AG20443 (cell line): ENCODE data around the gene VSIG10.
"Not testable (repeated sequence)": the region's sequence is repeated elsewhere in the genome, so short reads cannot be mapped to it uniquely, and the experiment has no call there.

ENCODE experiments used
- DNase-seq: peaks from one replicate; pipeline ENCODE4 v3.0.0; 2012; ENCODE audit warnings: low spot score, mixed read lengths

The VSIG10 gene

GRCh38 chr12:118032188-118032587 lies 71.6 kb downstream of the VSIG10 start:
- no peak for DNase-seq

DNA sequence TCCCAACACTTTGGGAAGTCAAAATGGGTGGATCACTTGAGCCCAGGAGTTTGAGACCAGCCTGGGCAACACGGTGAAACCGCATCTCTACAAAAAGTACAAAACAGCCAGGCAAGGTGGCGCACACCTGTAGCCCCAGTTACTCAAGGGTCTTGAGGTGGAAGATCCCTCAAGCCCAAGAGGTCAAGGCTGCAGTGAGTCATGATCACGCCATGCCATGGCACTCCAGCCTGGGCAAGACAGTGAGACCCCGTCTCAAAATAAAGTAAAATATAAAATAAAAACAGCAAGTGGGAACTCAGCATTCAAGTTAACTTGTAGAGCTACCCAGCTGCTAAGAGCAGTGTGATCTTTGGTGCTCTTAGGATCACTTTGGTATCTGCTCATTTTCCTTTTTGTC lies 74.6 kb downstream of the VSIG10 start:
- no peak for DNase-seq

DNA sequence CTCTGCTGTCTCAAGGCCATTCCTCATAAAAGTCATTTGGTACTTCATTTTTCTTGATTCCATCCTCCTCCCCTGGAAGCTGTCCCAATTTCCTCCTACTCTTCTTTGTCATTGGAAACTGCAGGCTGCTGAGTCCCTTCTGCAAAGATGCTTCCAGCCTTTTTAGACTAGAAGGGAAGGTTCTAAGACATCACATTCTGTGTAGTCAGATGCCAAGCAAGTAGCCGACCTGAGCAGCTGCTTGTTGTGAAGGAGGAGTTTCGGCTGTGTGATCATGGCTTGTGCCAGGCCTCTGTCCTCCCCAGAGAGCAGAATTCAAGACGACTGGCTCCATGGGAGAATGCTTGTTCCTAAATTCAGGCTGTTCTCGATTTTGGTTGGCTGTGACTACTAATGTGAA lies 78.6 kb downstream of the VSIG10 start:
- DNase-seq = no peak

DNA sequence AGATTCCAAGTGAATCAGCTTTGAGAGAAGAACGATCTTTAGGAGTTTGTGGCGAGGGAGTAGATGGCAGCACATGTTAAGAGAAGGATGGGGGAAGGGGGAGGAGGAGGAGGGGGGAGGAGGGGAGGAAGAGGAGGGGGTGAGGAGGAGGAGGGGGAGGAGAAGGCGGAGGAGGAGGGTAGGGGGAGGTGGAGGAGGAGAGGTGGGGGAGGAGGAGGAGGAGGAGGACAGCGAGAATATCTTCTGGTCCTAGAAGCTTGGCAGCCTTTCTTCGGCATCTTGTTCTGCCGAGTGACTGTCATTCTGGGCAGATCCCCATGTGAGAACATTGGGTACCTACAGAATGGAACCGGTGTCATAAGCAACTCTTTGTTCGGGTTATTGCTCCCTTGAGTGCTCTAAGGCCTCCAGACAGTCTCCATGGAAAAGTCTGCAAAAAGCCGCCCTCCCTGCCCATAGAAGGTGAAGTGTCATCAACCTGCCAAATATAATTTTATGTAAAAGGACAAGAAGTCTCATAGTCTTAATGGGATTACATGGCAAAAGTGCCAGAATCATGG lies 80.4 kb downstream of the VSIG10 start:
- DNase-seq = no peak

DNA sequence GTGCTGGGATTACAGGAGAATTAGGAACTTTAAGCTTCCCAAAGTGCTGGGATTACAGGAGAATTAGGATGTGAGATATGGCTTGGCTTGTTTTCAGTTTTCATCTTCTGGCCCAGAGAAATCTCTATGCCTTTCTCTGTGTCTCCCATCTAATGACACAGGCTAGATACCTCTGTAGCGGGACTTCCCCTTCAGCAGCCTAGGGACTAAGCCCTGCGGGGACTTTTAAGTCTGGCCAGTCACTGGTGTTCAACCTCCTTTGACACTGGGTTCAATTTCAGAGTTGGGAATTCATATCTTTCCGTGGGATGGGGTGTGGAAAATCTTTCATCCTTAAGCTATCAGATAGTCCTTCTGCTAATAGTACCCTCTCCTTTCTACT lies 81.1 kb downstream of the VSIG10 start:
- DNase-seq = no peak

- not testable (repeated sequence) for DNase-seq
Observed at GRCh38 chr12:118022097-118022727, 81.6 kb downstream of the VSIG10 start.

DNA sequence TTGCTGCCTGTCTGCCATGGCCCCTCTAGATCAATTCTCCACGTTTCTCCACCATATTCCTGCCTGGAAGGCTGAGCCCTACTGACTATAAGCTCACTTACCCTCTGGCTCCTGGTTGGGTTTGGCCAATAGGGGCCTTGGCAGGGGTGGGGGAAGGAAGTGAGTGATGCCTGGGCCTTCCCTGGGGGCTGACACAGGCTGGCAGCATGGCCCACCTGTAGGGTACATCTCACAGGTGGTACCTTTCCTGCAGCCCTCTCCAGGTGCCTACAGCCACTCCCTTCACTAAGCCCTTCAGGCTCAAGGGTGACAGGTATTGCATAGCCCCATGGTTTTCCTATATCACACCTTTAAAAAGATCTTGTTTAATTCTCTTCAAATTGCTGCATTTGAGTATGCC lies 83.8 kb downstream of the VSIG10 start:
- DNase-seq = no peak

DNA sequence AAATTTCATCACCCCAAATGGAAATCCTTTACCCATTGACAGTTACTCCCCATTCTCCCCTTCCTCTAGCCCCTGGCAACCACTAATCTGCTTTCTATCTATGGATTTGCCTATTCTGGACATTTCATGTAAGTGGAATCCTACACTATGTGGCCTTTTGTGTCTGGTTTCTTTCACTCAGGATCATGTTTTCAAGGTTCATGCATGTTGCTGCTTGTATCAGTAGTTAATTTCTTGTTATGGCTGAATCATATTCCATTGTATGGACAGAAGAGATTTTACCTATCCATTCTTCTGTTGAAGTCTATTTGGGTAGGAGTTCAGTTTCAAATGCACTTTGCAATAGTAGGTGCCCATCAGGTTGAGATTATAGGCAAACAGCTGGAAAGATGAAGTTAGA lies 85.9 kb downstream of the VSIG10 start:
- DNase-seq = no peak

DNA sequence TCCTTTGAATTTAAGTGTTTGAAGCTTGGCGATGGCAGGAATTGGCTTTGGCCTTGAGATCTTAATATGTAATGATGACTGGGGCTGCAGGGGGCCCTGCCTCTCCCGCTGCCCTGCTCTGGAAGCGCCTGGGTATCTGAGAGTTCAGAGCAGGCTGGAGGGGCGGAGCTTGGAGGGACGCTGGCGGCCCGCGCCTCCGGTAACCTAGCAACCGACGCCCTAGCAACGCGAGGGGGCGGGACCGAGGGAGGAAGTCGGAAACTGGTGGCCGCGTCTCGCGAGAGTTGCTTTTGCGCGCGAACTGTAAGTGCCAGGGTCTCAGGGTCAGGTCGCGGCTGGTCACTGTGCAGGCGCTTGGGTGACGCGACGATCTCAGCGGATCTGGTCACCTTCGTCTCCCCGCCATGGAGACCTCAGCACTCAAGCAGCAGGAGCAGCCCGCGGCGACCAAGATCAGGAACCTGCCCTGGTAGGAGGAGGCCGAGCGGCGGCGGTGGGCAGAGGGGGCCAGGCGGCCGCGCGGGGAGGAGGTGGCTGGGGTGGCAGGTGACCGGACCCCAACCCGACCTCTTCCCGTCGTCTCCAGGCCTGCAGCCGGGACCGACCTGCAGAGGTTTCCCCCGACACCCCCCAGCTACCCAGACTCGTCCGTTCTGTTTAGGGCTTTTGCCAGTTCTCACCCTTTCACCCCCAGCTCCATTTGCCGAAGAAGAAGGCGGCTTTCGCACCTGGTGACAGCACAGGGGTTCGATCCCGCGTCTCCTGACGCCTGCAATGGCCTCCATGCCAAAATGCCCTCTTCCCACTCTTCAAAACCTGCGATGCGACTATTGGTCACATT lies 87.2 kb downstream of the VSIG10 start, which contains the start of gene RFC5:
Gene RFC5, plus strand, starts transcription at position 280 of the 841 bp plus-strand sequence. Its CDS starts 125 bp downstream, at position 405.
- peak; percentile 100 for DNase-seq

- peak; percentile 12 for DNase-seq
Observed at GRCh38 chr12:118015944-118016343, 87.9 kb downstream of the VSIG10 start.

DNA sequence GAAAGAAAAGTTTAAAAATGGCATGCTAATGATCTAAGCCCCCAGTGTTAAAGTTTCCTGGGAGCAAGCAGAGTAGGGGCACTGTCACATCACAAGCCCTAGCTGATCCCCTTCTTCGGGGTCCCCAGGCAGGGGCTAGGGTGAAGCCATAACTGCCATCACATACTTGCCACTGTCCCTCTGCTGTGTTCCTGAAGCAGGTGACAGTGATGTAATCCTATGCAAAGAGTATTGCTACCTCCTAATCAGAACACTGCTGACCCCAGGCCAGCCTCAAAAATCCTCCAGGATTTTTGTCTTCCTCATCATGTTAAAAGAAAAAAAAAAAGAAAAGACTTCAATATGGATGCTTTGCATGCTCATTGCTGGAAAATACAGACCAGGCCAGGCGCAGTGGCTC lies 88.5 kb downstream of the VSIG10 start:
- no peak for DNase-seq
